NB4 (cell line): ENCODE measurements around the gene PFDN1.

Experiments
- CTCF ChIP-seq: IDR thresholded peaks from one replicate; pipeline ENCODE4 v1.5.1; 2012; ENCODE audit warnings: low read depth, low read length
- MYC ChIP-seq: IDR thresholded peaks from 2 replicates; pipeline ENCODE4 v1.6.1; 2011; ENCODE audit warnings: low read depth, low read length
- POLR2A ChIP-seq: IDR thresholded peaks from 2 replicates; pipeline ENCODE4 v1.6.1; 2011; ENCODE audit warnings: mild to moderate bottlenecking; ENCODE audit not compliant: insufficient read length; ENCODE audit errors: extremely low read depth

DNA sequence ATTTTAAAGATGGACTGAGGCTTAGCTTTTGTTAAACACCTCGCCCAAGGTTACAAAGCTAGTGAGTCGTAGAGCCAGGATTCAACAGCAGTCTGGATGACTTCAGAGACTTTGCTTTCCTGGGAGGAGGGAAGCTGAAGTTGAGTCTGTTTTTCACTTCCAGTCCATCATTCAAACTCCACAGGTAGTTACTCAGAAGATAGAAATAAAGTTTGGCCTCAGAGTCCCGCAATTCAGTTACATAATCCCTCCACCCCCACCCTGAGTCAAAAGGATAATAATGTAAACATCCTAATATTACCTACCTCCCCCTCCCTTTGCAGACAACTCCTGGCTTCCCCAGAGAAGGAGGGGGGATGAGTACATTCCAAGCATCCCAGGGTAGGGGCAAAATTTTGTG is 35.4 kb upstream of the PFDN1 start:
- TF ChIP-seq CTCF (no peak), POLR2A (no peak), MYC (no peak)
